Brain microvascular endothelial cell (primary cell): ENCODE data around the gene CACNA2D3.

Experiments
- DNase-seq: peaks from one replicate; pipeline ENCODE4 v3.0.0-alpha.2; 2020
- H3K27ac ChIP-seq: fragments of 250-450 bp; sonication (Bioruptor Pico); 2 replicates; pipeline ENCODE4 v1.5.1; 2020; ENCODE audit warnings: mild to moderate bottlenecking, moderate library complexity
- H3K27me3 ChIP-seq: fragments of 250-450 bp; sonication (Bioruptor Pico); replicated peaks from 2 replicates; pipeline ENCODE4 v1.5.1; 2020; ENCODE audit warnings: mild to moderate bottlenecking
- H3K36me3 ChIP-seq: fragments of 250-450 bp; sonication (Bioruptor Pico); replicated peaks from 2 replicates; pipeline ENCODE4 v1.5.1; 2020; ENCODE audit warnings: mild to moderate bottlenecking
- H3K4me3 ChIP-seq: 2 replicates; pipeline ENCODE4 v1.5.1; 2011; ENCODE audit warnings: low read depth, mild to moderate bottlenecking, control low read depth, low read length, moderate library complexity
- in situ Hi-C: cut with HindIII; loops from 2 replicates; pipeline ENCODE4 v1.10.0; 2017; ENCODE audit warnings: low sequenced_read_pairs, low pct_ligation_motif_present
- TF ChIP-seq, protein P1 (sequence below): IDR thresholded peaks from 2 replicates; pipeline ENCODE4 v1.5.1; 2011; ENCODE audit warnings: low read depth, mild to moderate bottlenecking, moderate library complexity, low read length, control low read depth, inconsistent platforms; ENCODE audit errors: missing control alignments

CACNA2D3 gene

GRCh38 chr3:54138937-54139547 is 16.7 kb downstream of the CACNA2D3 start:
- in situ Hi-C loops, result no loop called here
- no peak for DNase-seq
- TF ChIP-seq, protein P1, sequence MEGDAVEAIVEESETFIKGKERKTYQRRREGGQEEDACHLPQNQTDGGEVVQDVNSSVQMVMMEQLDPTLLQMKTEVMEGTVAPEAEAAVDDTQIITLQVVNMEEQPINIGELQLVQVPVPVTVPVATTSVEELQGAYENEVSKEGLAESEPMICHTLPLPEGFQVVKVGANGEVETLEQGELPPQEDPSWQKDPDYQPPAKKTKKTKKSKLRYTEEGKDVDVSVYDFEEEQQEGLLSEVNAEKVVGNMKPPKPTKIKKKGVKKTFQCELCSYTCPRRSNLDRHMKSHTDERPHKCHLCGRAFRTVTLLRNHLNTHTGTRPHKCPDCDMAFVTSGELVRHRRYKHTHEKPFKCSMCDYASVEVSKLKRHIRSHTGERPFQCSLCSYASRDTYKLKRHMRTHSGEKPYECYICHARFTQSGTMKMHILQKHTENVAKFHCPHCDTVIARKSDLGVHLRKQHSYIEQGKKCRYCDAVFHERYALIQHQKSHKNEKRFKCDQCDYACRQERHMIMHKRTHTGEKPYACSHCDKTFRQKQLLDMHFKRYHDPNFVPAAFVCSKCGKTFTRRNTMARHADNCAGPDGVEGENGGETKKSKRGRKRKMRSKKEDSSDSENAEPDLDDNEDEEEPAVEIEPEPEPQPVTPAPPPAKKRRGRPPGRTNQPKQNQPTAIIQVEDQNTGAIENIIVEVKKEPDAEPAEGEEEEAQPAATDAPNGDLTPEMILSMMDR, result no peak
- Histone ChIP-seq H3K36me3 (no peaks in the 10 kb centered on the region), H3K4me3 (no peak overlapping the region), H3K27ac (no peak overlapping the region), H3K27me3 (no peaks in the 10 kb centered on the region)

- TF ChIP-seq, protein P1, result no peak
- DNase-seq, result no peak
- in situ Hi-C loops, result no loop called here
- no peak overlapping the region for H3K4me3 ChIP-seq
- H3K27me3 ChIP-seq, result no peaks in the 10 kb centered on the region
- H3K36me3 ChIP-seq, result no peaks in the 10 kb centered on the region
- no peak overlapping the region for H3K27ac ChIP-seq
Measured at GRCh38 chr3:54139630-54140029, 17.3 kb downstream of the CACNA2D3 start.

DNA sequence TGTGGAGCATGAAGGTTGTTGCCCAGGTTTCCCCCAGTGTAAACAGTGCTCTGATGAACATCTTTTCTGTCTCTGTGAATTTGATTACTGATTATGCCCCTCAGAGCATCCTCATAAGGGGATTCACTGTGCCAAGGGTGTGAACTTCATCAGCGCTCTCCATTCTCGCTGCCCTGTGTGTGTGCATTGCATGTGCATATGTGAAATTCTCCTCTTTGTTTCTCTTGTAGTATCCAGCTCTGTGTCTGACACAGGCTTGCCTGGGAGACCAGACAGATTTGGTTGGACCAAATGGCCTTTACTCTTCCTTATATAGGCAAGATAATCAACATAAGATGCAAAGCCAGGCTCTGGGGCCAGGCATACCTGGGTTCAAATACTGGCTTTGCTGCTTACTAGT is 21.9 kb downstream of the CACNA2D3 start:
- no peak overlapping the region for H3K27ac ChIP-seq
- no peaks in the 10 kb centered on the region for H3K27me3 ChIP-seq
- TF ChIP-seq, protein P1, result no peak
- no peaks in the 10 kb centered on the region for H3K36me3 ChIP-seq
- in situ Hi-C loops, result no loop called here
- DNase-seq, result no peak
- no peak overlapping the region for H3K4me3 ChIP-seq

DNA sequence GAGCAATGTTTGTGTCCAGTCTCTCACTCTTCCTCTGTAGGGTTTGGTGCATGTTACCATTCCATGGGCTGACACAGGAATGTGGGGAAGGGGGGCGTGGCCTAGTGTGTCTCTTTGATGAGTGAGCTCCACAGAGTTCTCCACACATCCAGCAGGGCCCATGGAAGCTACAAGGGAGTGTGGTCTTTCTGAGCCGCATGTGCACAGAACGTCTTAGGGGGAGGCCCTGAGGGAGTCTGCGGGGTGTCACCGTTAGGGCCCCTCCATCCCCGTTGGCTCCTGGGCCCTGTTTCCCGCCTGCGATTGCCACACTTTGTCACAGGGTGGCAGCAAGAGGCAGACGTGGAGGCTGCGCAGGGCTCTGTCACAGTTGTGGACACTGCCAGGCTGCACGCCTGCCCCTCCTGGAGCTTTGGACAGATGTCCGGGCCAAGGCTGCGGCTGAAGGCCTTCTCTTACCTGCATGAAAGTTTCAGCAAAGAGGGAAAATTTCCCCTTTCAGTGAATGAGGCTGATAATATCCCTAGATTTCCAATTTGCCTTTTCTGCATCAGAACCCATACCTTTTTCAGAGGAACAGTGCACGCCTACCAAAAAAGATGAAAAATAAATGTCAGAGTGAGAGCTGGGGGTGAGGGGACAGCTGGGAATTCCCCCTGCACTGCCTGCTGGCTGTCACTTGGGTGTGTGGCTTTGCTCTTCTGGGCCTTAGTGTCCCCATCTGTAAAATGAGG is 24.3 kb downstream of the CACNA2D3 start:
- DNase-seq, result peak; percentile 6
- in situ Hi-C loops, result no loop called here
- no peaks in the 10 kb centered on the region for H3K36me3 ChIP-seq
- TF ChIP-seq, protein P1, result no peak
- H3K27ac ChIP-seq, result no peak overlapping the region
- H3K27me3 ChIP-seq, result no peaks in the 10 kb centered on the region
- no peak overlapping the region for H3K4me3 ChIP-seq

DNA sequence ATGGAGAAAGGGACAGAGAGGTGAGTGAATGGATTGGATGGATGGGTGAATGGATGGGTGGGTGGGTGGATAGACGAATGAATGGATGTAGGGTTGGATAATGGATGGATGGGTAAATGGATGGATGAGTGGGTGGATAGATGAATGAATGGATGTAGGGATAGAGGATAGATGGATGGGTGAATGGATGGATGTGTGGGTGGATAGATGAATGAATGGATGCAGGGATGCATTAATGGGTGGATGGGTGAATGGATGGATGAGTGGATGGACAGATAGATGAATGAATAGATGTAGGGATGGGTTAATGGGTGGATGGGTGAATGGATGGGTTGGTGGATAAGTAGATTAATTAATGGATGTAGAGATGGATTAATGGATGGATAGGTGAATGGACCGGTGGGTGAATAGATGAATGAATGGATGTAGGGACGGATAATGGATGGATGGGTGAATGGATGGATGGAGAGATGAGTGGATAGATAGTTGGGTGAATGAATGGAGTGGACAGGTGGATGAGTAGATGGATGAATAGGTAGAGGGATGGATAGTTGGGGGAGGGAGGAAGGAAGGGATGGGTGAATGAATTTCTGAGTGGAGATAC is 28.6 kb downstream of the CACNA2D3 start:
- in situ Hi-C loops, result no loop called here
- TF ChIP-seq, protein P1, result no peak

More for the DNA sequence above, 28.6 kb downstream of the CACNA2D3 start:
- DNase-seq, result no peak
- no peaks in the 10 kb centered on the region for H3K36me3 ChIP-seq
- no peaks in the 10 kb centered on the region for H3K27me3 ChIP-seq
- H3K4me3 ChIP-seq, result no peak overlapping the region
- H3K27ac ChIP-seq, result no peak overlapping the region
